Endometrial microvascular endothelial cells (primary cell): ENCODE results near the gene NNMT. TPM values are rescaled to one million over a fixed set of nuclear protein-coding genes. Genes with fewer than 3 reads are reported as not detected.

ENCODE experiments used
- in situ Hi-C: cut with HindIII; loops from 2 replicates; pipeline ENCODE4 v1.10.0; 2017; ENCODE audit warnings: low sequenced_read_pairs, low pct_unique_long_range_greater_than_20kb; ENCODE audit errors: inconsistent ontology term
- total RNA-seq: library from RNA; depleted of rRNA; stranded (reverse); fragments of >200 nt; gene quantifications from one replicate; pipeline ENCODE4 v1.2.3, GENCODE V29; 2015; ENCODE audit errors: inconsistent ontology term

NNMT gene
- total RNA-seq, 1 donor from 2014 or later = 294 TPM

DNA sequence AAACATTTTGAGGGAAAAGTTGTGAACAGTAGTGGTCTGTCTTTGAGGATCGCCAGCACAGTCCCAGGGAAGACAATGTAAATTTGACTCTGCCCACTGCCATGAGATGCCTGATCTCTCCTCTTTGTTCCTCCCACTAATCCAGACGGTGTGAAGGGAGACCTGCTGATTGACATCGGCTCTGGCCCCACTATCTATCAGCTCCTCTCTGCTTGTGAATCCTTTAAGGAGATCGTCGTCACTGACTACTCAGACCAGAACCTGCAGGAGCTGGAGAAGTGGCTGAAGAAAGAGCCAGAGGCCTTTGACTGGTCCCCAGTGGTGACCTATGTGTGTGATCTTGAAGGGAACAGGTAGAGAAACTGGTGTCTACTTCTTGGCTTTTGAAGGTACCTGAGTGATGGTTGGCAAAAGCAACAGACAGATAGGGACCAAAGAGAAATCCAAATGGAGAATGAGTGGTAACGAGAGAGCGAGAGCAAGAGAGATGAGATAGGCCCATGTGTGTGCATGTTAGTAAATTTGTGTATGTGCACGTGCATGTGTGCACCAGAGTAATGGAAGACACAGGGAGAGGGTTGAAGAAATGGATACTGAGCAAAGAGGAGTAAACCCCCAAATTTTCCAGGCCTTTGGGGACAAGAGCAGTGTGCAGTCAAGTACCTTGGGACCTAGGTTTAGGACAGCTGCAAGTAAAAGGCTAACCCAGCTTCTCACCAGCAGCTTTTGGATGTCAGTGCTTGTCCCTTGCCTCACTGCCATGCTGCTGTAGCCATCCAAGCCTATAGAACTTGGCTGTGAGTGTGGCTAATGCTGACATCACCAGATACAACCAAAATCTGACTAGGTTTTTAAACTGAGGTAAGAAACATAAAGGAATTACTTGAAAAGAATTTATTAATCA is 1.9 kb downstream of the NNMT start:
- in situ Hi-C loops = no loop called here

DNA sequence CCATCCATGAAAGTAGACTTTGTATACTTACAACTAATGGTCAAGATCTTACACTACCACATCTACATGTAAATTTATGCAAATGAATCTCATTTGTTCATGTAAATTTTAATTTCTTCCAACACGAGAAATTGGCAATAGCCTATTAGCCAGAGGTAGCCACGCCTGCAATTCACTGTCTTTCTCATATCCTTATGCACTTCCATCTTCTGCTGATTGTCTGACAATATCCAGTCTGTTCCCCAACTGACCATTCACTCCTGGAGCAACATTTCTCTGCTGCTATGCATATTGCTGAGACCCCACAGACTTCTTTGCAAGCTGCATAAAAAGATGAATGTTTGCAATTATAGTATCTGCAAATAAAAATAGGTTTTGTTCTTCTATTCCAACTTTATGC is 2.5 kb downstream of the NNMT start:
- in situ Hi-C loops = no loop called here

DNA sequence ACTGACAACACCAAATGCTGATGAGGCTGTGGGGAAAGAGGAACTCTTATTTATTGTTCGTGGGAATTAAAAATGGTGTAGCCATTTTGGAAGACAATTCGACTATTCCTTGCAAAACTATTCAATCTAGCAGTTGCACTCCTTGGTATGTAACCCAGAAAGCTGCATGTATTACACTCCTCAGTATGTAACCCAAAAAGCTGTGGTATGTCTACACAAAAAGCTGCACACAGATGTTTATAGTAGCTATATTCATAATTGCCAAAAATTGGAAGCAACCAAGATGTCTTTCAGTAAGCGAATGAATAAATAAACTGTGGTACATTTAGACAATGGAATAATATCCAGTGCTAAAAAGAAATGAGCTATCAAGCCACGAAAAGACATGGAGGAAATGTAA is 4.9 kb downstream of the NNMT start:
- in situ Hi-C loops = no loop called here

DNA sequence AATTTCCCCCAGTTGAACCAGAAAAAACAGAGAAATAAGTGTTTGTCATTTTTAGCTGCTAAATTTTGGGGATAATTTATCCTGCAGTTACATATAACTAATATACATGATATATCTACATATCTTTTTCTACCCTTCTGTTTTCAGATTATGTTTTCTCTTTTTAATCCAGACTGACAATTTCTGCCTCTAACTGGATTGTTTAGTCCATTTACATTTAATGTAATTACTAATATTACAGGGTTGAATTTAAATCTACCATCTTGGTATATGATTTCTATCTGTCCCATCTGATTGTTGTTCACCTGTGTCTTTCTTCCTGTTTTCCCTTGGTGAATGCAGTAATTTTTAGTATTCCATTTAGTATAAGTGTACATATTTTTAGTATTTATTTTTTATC is 5.7 kb downstream of the NNMT start:
- in situ Hi-C loops = no loop called here

DNA sequence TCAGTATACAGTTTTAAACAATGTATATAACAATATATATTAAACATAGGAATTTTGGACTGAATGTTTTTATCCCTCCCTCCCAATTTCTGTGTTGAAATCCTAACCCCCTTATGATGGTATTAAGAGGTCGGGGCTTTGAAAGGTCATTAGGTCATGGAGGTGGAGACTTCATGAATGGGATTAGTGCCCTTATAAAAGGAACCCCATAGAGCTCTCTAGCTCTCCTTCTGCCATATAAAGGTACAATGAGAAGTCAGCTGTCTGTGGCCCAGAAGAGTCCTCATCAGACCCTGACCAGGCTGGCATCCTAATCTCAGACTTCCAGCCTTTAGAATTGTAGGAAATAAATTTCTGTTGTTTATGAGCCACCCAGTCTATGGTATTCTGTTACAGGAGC is 6.5 kb downstream of the NNMT start:
- in situ Hi-C loops = no loop called here

DNA sequence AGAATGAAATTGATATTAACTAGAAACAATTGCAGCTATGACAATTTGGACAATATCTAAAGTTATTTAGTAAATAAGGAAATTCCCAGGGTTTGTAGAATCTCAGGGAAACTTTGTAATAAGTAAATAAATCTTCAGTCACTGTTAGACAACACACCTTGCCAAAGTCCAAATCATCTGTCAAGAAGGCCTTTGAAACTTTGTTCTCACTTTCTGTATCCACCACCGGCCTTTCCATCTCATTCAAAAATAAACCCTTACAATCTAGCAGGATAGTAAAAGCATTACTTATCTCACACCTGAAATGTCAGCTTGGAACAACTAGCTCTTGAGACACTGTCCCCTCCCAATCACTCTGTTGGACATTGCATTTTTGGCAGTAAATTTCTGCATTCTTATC is 7.9 kb downstream of the NNMT start:
- in situ Hi-C loops = no loop called here

DNA sequence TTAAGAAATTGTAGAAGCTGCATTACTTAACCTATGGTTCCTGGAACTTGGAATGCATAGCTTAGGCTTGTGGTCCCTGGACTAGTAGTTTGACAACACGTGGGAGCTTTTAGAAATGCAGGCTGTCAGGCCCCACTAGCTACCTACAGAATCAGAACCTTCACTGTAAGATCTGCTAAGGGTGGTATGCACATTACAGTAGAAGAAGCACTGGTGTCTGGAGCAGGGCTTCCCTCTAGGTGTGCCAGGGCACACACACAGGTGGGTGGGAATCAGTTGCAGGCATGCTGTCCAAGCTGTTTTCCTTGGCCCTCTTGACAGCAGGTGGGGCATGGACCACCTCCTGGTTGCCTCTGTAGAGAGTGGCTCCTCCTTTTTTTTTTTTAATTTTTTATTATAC is 8.8 kb downstream of the NNMT start:
- in situ Hi-C loops = no loop called here

DNA sequence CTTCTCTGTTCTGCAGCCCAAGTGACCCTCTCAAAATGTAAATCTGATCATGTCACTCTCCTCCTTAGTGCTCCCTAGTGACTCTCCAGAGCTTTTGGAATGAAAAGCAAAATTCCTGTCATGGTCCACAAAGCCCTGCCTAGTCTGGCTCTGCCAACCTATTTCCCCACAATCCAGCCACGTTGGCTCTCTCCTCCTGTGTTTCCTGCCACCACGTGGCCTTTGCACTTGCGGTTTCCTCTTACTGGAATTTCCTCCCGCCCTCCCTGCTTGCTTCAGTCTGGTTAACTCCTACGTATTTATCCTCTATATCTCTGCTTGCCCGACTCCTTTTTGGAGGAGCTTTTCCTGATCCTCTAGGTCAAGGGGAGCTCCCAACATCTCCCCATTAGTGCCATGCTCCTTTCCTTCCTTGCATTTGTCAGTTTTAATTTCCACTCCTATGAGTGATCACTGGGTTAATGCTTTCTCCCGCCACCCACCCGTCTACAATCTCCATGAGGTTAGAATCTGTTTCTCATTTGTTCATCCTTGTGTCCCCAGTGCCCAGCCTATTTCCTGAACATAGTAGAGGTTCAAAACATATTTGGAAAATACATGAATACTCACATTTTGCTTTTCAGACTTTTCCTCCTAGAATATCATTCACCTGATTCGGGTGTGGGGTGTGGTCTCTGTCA is 11.5 kb downstream of the NNMT start:
- in situ Hi-C loops = no loop called here

DNA sequence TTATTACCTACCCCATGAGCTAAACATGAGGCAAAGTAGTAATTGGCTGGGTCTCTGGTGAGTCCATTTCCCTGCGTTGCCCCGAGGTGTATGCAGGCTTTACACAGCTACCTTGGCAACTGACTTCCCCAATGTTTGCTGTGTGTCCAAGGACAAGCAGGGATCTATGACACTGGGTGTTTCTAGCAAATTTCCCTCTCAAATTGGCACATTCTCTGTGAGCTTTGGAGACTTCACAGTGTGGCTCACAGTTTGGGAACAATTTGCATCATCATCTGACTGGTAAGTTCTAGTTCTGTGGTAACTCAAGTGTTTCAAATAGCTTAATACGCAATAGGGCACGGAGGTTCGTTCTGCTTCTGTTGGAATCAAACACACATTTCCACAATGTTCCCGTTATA is 12.5 kb downstream of the NNMT start:
- in situ Hi-C loops = no loop called here

DNA sequence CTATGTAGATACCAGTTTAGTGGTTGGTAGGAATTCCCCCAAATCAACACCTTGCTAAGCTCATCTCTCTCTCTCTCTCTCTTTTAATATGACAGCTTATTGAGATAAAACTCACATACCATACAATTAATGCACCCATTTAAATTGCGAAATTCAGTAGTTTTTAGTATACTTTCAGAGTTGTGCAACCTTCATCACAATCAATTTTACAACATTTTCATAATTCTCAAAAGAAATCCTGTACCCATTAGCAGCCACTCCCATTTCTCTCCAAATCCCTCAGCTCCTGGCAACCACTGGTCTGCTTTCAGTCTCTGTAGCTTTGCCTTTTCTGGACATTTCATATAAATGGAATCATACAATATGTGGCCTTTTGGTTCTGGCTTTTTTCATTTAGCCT is 13.3 kb downstream of the NNMT start:
- in situ Hi-C loops = no loop called here

DNA sequence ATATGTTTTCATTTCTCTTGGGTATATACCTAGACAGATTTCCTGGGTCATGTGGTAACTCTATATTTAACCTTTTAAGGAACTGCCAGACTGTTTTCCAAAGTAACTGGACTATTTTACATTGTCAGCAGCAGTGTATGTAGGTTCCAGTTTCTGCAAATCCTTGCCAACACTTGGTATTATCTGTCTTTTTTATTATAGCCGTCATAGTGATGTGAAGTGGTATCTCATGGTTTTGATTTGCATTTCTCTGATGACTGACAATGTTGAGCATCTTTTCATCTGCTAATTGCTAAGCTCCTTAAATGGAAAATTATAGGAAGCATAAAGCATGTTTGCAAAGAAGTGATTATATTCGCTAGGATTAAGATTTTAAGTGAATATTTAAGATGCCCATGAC is 13.9 kb downstream of the NNMT start:
- in situ Hi-C loops = no loop called here

DNA sequence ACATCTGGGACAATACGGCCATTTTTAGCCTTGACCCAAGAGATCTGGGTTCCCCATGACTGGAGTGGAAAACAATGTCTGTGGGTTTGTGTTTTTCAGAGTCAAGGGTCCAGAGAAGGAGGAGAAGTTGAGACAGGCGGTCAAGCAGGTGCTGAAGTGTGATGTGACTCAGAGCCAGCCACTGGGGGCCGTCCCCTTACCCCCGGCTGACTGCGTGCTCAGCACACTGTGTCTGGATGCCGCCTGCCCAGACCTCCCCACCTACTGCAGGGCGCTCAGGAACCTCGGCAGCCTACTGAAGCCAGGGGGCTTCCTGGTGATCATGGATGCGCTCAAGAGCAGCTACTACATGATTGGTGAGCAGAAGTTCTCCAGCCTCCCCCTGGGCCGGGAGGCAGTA is 15.7 kb downstream of the NNMT start:
- in situ Hi-C loops = no loop called here

DNA sequence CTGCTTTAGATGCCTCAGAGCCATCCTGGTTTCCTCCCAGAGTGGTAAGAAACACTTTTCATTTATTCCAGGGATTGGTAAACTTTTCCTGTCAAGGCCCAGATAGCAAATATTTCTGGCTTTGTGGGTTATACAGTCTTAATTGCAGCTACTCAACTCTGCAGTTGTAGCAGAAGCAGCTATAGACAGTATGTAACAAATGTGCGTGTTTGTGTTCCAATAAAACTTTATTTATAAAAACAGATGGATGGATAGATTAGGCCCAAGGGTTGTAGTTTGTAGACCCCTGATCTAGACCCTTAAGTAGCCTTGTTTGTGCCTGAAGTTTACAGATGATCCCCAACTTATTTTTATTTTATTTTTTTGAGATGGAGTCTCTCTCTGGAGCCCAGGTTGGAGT is 17.9 kb downstream of the NNMT start:
- in situ Hi-C loops = no loop called here

DNA sequence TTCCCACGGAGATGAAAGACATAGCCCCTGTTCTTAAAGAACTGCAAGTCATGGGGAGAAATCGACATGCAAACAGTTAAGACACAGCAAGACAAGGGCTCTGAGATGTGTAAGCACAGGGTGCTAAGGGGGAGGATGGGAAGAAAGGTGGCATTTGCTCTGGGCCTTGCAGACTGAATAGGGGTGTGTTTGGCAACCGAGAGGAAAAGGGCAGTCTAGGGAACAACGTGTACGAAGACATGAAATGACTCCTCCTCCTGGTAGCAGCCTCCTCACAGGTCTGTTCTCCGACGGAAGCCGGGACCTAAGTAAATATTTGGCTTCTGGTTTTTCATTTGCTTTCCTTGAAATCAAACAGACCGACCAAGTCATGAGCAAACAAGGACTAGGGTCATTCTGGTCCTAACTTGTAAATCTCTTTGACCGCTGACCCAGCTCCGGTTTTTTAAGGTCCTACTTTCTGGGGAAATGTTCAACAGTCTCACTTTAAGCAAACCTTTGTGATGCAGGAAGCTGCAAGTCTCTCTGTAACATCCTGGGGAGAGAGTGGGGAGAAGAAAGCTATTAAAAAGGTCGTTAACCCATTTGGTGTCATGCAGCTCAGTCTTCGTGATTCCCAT is 19.7 kb downstream of the NNMT start:
- in situ Hi-C loops = no loop called here

DNA sequence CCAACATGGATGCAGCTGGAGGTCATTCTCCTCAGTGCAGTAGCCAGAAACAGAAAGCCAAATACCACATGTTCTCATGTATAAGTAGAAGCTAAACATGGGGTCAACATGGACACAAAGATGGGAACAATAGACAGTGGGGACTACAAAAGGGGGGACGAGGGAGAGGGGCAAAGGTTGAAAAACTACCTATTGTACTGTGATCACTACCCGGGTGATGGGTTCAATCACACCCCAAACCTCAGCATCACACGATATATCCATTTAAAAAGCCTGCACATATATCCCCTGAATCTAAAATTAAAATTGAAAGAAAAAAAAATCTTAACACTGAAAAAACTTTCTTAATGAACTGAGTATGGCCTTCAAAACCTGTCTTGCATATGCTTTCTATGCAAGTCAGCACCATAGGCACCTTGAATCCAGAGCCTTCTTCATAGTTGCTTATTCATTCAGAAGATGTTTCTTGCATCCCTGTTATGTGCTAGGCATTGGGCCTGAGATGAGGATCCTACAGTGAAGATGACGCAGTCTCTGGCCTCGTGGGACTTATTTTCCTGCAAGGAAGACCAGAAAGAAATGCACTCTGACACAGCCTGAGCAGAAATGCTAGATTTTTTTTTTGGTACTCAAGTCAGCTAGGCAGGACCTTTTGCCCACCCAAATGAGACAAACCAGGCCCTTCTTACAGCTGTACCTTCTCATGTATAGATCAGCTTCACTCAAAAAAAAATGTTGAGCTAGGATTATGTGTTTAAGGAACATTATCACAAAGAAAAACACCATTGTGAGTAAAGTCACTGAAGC is 21.0 kb downstream of the NNMT start:
- in situ Hi-C loops = no loop called here

DNA sequence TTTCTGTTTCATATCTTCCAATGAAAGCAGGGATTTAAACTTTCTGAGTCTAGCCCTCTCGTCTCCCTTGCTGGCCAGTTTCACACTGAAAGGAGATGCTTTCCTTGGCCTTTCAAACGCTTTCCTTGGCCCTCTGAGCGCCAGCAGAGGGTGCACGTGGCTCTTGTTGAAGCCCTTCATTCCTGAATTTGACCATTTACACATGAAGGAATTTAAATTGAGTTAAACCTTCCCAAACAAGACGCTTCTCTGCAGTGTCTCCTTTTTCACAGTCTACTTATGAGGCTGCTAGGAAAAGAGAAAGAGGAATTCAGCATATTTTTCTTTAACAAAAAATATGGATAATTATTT is 21.6 kb downstream of the NNMT start:
- in situ Hi-C loops = no loop called here

DNA sequence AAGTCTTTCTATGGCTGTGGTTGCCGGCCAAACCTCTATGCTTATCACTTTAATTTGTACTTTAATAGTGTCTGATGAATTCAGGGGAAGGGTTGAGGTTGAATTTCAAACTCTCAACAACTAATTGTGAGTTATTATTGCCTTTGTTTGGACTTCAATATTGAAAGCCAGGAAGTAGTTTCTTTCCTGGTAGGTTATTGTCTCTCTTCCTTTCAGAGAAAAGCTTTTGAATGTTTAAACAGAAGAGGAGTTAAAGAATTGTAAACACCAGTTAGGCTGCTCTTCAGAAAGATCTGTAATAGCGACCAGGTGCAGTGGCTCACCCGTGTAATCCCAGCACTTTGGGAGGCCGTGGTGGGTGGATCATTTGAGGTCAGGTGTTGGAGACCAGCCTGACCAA is 22.2 kb downstream of the NNMT start:
- in situ Hi-C loops = no loop called here

DNA sequence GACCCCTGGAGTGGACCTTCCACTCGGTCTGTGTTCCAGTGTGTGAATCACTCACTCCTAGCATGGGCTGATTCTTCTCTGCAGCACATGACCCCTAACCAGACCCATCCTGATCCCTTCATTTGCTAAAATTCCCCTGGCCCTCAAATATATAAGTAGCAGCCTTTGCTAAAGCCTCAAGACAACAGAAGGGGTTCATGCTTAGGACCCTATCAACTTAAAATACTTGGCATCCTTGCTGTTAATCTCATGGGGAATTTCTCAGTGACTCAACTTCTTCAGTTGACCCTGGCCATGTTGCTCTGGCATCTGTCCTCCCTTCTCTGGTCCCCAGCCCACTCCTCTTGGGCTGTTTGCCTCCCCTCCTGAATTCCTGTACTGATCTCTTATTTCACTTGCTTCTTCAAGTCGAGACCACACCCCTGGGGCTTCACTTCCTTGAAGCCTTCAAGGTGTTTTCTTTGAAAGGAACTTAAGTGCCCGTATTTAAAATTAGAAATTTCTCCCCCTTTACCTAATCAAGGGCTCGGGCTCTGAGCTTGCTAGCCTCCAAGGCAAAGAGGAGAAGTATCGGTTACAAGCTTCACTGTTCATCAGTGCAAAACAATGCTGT is 23.6 kb downstream of the NNMT start:
- in situ Hi-C loops = no loop called here

DNA sequence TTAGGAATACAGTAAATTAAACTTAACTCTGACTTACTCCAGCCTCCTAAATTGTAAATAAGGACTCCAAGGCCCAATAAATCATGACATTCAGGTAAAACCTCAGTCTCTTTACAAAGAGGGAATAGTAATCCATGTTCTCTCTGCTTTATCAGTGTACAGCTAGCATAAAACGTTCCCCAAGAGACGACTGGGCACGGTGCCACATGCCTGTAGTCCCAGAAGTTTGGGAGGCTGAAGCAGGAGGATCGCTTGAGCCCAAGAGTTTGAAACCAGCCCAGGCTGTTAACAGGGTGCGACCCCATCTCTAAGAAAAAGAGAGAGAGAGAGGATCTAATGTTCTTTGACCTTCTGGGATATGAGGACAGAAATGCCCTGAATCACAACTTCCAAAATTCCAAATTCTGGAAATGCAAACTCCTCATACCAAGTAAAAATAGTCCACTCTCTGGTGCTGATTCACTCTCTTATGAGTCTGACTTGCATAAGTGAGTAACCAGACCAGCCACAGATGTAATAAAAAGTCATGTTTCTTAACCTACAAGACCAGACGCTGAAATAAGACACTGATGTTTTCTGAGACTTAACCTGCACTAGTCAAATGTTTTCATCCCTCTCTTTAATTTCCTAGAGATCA is 25.5 kb downstream of the NNMT start:
- in situ Hi-C loops = no loop called here
